ENCODE measurements around the gene LASP1. TPM values are rescaled to one million over a fixed set of nuclear protein-coding genes. Genes with fewer than 3 reads are reported as not detected.
A peak's percentile ranks its signal among the peaks of the same experiment; 100 is the strongest.

Gene LASP1
- polyA plus RNA-seq, 1 of the 3 experiments (the other 2 are of a cell fraction): 102 TPM

DNA sequence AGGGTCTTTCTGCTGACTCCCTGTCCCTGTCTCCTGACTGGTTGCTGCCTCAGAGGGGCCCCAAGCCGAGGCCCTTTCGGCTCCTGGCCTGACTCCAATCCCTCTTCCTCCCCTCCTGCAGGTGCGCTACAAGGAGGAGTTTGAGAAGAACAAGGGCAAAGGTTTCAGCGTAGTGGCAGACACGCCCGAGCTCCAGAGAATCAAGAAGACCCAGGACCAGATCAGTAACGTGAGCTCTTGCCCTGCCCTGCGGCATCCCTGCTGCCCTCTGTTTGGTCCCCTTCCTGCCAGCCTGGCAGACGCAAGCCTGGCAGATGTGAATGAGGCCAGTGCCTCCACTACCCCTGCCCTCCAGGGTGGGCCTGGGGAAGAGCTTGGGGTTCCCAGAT lies 28.4 kb downstream of the LASP1 start:
- H3F3A ChIP-seq (replicated peaks; ENCODE audit: insufficient read depth): peaks cover 41% of the 10 kb centered on the region

More for the DNA sequence above, 28.4 kb downstream of the LASP1 start:
- Histone ChIP-seq H3K9me3 (no peaks in the 10 kb centered on the region), H3K4me1 (ENCODE audit: control insufficient read depth in 1 of 2, insufficient read depth in 2 of 2, low read depth in 1 of 2, low read length in 1 of 2) (peaks cover 11 to 35% of the 10 kb centered on the region in 2 experiments; a peak in 1 of 4 replicates), H3K27me3 (ENCODE audit: insufficient read depth) (no peaks in the 10 kb centered on the region), H3K9me2 (no peaks in the 10 kb centered on the region), H3K9ac (no peak overlapping the region), H3K79me2 (ENCODE audit: insufficient read depth) (peaks cover 76% of the 10 kb centered on the region), H3K27ac (ENCODE audit: low read depth in 2 of 2, low read length in 1 of 2) (peak overlapping the region in 1 of 2 experiments; percentile 27; a peak in 2 of 4 replicates), H3K36me3 (replicated peaks in 1 of 2; ENCODE audit: control insufficient read depth in 1 of 2, insufficient read depth in 2 of 2, low read length in 1 of 2) (peaks cover 33 to 38% of the 10 kb centered on the region in 2 experiments), H3K4me2 (no peak overlapping the region), H3K4me3 (ENCODE audit: low read depth in 2 of 2, low read length in 1 of 2) (no peak overlapping the region), H4K20me1 (ENCODE audit: insufficient read depth) (peaks cover 80% of the 10 kb centered on the region), H2AFZ (ENCODE audit: low read depth) (no peak overlapping the region)
- ChIA-PET CTCF (interaction anchor here (1.3 kb wide), 2 partner anchors 17 to 276 kb away, joined by 3 read pairs; no protein-coding TSS in a partner anchor), POLR2A (no interaction called here)
- no peak for DNase-seq
- WGBS (ENCODE audit: low lambda C conversion rate): 89% methylated on average over 8 of the region's 9 CpGs
- TF ChIP-seq, protein P1, sequence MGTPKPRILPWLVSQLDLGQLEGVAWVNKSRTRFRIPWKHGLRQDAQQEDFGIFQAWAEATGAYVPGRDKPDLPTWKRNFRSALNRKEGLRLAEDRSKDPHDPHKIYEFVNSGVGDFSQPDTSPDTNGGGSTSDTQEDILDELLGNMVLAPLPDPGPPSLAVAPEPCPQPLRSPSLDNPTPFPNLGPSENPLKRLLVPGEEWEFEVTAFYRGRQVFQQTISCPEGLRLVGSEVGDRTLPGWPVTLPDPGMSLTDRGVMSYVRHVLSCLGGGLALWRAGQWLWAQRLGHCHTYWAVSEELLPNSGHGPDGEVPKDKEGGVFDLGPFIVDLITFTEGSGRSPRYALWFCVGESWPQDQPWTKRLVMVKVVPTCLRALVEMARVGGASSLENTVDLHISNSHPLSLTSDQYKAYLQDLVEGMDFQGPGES (IDR thresholded peaks at IDR 0.05; ENCODE audit: low read depth, low read length): no peak
- TF ChIP-seq MXI1 (IDR thresholded peaks at IDR 0.05; ENCODE audit: low read depth, low read length) (no peak), ZBTB33 (IDR thresholded peaks at IDR 0.05; ENCODE audit: borderline replicate concordance, low read depth) (no peak), USF2 (IDR thresholded peaks at IDR 0.05; ENCODE audit: borderline replicate concordance, low read depth, low read length) (no peak)
- TF ChIP-seq, protein P2, sequence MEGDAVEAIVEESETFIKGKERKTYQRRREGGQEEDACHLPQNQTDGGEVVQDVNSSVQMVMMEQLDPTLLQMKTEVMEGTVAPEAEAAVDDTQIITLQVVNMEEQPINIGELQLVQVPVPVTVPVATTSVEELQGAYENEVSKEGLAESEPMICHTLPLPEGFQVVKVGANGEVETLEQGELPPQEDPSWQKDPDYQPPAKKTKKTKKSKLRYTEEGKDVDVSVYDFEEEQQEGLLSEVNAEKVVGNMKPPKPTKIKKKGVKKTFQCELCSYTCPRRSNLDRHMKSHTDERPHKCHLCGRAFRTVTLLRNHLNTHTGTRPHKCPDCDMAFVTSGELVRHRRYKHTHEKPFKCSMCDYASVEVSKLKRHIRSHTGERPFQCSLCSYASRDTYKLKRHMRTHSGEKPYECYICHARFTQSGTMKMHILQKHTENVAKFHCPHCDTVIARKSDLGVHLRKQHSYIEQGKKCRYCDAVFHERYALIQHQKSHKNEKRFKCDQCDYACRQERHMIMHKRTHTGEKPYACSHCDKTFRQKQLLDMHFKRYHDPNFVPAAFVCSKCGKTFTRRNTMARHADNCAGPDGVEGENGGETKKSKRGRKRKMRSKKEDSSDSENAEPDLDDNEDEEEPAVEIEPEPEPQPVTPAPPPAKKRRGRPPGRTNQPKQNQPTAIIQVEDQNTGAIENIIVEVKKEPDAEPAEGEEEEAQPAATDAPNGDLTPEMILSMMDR (IDR thresholded peaks at IDR 0.05): no peak

Measured in SK-N-SH (cell line).